ENCODE results near the gene GPR108.

DNA sequence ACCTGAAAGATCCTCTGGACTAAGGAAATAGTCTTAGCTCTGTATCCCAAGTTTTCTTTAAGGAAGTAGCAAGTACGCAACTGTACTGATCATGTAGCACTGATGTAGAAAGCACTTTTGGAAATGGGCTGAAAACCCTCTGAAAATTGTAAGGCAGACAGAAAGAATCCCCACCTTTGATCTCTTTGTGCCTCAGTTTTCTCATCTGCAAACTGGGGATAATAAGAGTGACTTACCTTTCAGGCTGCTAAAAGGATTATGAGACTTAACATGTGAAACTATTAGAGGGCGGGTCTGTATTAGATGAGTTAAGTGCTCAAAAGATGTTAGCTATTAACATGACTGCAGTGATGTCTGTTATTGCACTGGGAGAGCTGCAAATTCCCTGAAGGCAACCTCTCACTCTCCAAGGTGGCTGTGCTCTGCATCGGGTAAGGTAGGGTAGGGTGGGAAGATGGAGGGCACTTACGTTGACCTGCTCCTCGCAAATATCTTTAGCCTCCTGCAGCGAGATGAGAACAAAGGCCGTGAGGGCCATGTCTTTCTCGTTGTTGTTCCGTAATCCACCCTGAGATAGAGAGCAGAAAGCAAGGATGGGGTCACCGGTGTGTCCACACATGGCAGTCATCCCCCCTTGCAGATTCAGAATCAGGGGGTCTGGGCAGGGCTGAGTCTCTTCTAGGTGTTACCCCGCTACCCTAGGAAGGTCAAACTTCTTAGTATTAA is 47.1 kb downstream of the GPR108 start:
- no peak for TF ChIP-seq POLR2AphosphoS5 (IDR thresholded peaks at IDR 0.05)
- no peak for TF ChIP-seq CTCF (IDR thresholded peaks at IDR 0.05 in 8 of 11, conservative IDR thresholded peaks at IDR 0.05 in 3 of 11)
- no peak for TF ChIP-seq POLR2A (IDR thresholded peaks at IDR 0.05)

All from spleen (tissue), 7 donors.